CMK (cell line): Measurements from ENCODE around the gene EFS.

Experiments
- DNase-seq: peaks from one replicate; pipeline ENCODE4 v3.0.0-alpha.2; 2010; ENCODE audit warnings: low read depth

EFS gene

GRCh38 chr14:23378612-23379220 lies 13.7 kb upstream of the EFS start:
- no peak for DNase-seq

- peak; percentile 55 for DNase-seq
Observed at GRCh38 chr14:23377573-23378563, 12.9 kb upstream of the EFS start.

GRCh38 chr14:23377198-23377550 lies 12.2 kb upstream of the EFS start:
- DNase-seq, result no peak

- peak; percentile 67 for DNase-seq
Observed at GRCh38 chr14:23376482-23377197, 11.7 kb upstream of the EFS start, which contains the start of gene CMTM5. Gene CMTM5 (plus strand): TSS chr14:23377046. CDS start chr14:23377252, 206 bp downstream.

- DNase-seq, result no peak
Observed at GRCh38 chr14:23375527-23376251, 10.7 kb upstream of the EFS start.

GRCh38 chr14:23373041-23373440 lies 8.1 kb upstream of the EFS start:
- DNase-seq, result no peak

- DNase-seq, result no peak
Observed at GRCh38 chr14:23372509-23372908, 7.5 kb upstream of the EFS start, which contains the start of gene IL25. Gene IL25 (plus strand): TSS chr14:23372809.

GRCh38 chr14:23371865-23372264 lies 6.9 kb upstream of the EFS start:
- no peak for DNase-seq

GRCh38 chr14:23370221-23370620 lies 5.2 kb upstream of the EFS start:
- DNase-seq, result no peak

GRCh38 chr14:23366426-23366921 lies 1.5 kb upstream of the EFS start:
- no peak for DNase-seq

GRCh38 chr14:23365732-23366425 lies 907 bp upstream of the EFS start:
- DNase-seq, result no peak

GRCh38 chr14:23364164-23365035 lies 572 bp downstream of the EFS start:
- DNase-seq, result no peak

GRCh38 chr14:23362200-23362599 lies 2.8 kb downstream of the EFS start:
- no peak for DNase-seq

GRCh38 chr14:23361763-23362162 lies 3.2 kb downstream of the EFS start:
- DNase-seq, result no peak

- no peak for DNase-seq
Observed at GRCh38 chr14:23361320-23361719, 3.7 kb downstream of the EFS start.

GRCh38 chr14:23360496-23360895 lies 4.5 kb downstream of the EFS start:
- DNase-seq, result no peak

- no peak for DNase-seq
Observed at GRCh38 chr14:23359722-23360447, 5.1 kb downstream of the EFS start.

- DNase-seq, result no peak
Observed at GRCh38 chr14:23359167-23359626, 5.8 kb downstream of the EFS start.

GRCh38 chr14:23358553-23359166 lies 6.3 kb downstream of the EFS start:
- no peak for DNase-seq
